Trophoblast cell (in vitro differentiated cells and primary cell): ENCODE measurements around the gene FAM131B.

Experiments
- DNase-seq, 2 donors: peaks; one replicate each; pipeline ENCODE4 v3.0.0-alpha.2; 2016
- H2AFZ ChIP-seq: 2 replicates; pipeline ENCODE4 v1.6.1; 2013; ENCODE audit warnings: low read length, moderate library complexity, mild to moderate bottlenecking; ENCODE audit not compliant: insufficient read depth, poor library complexity
- H2AK5ac ChIP-seq: 2 replicates; pipeline ENCODE4 v1.6.1; 2013; ENCODE audit warnings: mild to moderate bottlenecking, low read length
- H2BK120ac ChIP-seq: 2 replicates; pipeline ENCODE4 v1.6.1; 2013; ENCODE audit warnings: low read length, mild to moderate bottlenecking, moderate library complexity; ENCODE audit not compliant: insufficient read depth, poor library complexity
- H2BK12ac ChIP-seq: 2 replicates; pipeline ENCODE4 v1.6.1; 2013; ENCODE audit warnings: mild to moderate bottlenecking, low read length, moderate library complexity
- H2BK5ac ChIP-seq: 2 replicates; pipeline ENCODE4 v1.6.1; 2013; ENCODE audit warnings: low read length, low read depth, moderate library complexity, mild to moderate bottlenecking; ENCODE audit not compliant: poor library complexity
- H3K14ac ChIP-seq: 2 replicates; pipeline ENCODE4 v1.6.1; 2013; ENCODE audit warnings: mild to moderate bottlenecking, low read length
- H3K18ac ChIP-seq: 2 replicates; pipeline ENCODE4 v1.6.1; 2013; ENCODE audit warnings: mild to moderate bottlenecking, low read length
- H3K23ac ChIP-seq: 2 replicates; pipeline ENCODE4 v1.6.1; 2013; ENCODE audit warnings: low read length
- H3K27ac ChIP-seq: 2 replicates; pipeline ENCODE4 v1.5.1; 2013; ENCODE audit warnings: low read depth, mild to moderate bottlenecking, inconsistent platforms, low read length, moderate library complexity
- H3K27me3 ChIP-seq: 2 replicates; pipeline ENCODE4 v1.6.1; 2013; ENCODE audit warnings: inconsistent platforms, mild to moderate bottlenecking, low read length, moderate library complexity; ENCODE audit not compliant: insufficient read depth
- H3K36me3 ChIP-seq, 2 experiments: 1 replicate in 1 of 2; 2 replicates in 1 of 2; pipeline ENCODE4 v1.6.1; 2013; ENCODE audit warnings: low read length in 2 of 2, mild to moderate bottlenecking in 2 of 2, moderate library complexity in 1 of 2; ENCODE audit not compliant: insufficient read depth in 2 of 2, control insufficient read depth in 1 of 2
- H3K4ac ChIP-seq: 2 replicates; pipeline ENCODE4 v1.6.1; 2013; ENCODE audit warnings: low read depth, mild to moderate bottlenecking, low read length, moderate library complexity
- H3K4me1 ChIP-seq, 2 experiments: 1 replicate in 1 of 2; 2 replicates in 1 of 2; pipeline ENCODE4 v1.6.1; 2013; ENCODE audit warnings: low read length in 2 of 2, mild to moderate bottlenecking in 2 of 2, moderate library complexity in 1 of 2; ENCODE audit not compliant: insufficient read depth in 2 of 2, control insufficient read depth in 1 of 2
- H3K4me2 ChIP-seq: 2 replicates; pipeline ENCODE4 v1.6.1; 2013; ENCODE audit warnings: inconsistent platforms, mild to moderate bottlenecking, low read length, moderate library complexity
- H3K4me3 ChIP-seq: 2 replicates; pipeline ENCODE4 v1.5.1; 2013; ENCODE audit warnings: mild to moderate bottlenecking, low read depth, low read length, inconsistent platforms
- H3K79me1 ChIP-seq: one replicate; pipeline ENCODE4 v1.6.1; 2013; ENCODE audit warnings: low read length
- H3K79me2 ChIP-seq: 2 replicates; pipeline ENCODE4 v1.6.1; 2013; ENCODE audit warnings: low read length, mild to moderate bottlenecking; ENCODE audit not compliant: control insufficient read depth, insufficient read depth, poor library complexity
- H3K9ac ChIP-seq: 2 replicates; pipeline ENCODE4 v1.6.1; 2013; ENCODE audit warnings: mild to moderate bottlenecking, low read length
- H3K9me3 ChIP-seq: 2 replicates; pipeline ENCODE4 v1.6.1; 2013; ENCODE audit warnings: low read depth, mild to moderate bottlenecking, control low read depth, inconsistent platforms, low read length; ENCODE audit not compliant: insufficient read depth
- H4K12ac ChIP-seq: 2 replicates; pipeline ENCODE4 v1.6.1; 2013; ENCODE audit warnings: low read depth, mild to moderate bottlenecking, low read length, moderate library complexity
- H4K8ac ChIP-seq: 2 replicates; pipeline ENCODE4 v1.6.1; 2013; ENCODE audit warnings: low read depth, mild to moderate bottlenecking, low read length, moderate library complexity
- H4K91ac ChIP-seq: one replicate; pipeline ENCODE4 v1.6.1; 2013; ENCODE audit warnings: low read depth, mild to moderate bottlenecking, low read length, moderate library complexity
- WGBS: extraction: QIAGEN DNeasy Blood & Tissue Kit; methylation state at CpG from one replicate; pipeline ENCODE4 v1.1.7; 2013; ENCODE audit warnings: missing lambda C conversion rate; ENCODE audit not compliant: insufficient read length, insufficient coverage; ENCODE audit errors: extremely low coverage; 5-methylcytosine and 5-hydroxymethylcytosine counted together

Gene FAM131B

DNA sequence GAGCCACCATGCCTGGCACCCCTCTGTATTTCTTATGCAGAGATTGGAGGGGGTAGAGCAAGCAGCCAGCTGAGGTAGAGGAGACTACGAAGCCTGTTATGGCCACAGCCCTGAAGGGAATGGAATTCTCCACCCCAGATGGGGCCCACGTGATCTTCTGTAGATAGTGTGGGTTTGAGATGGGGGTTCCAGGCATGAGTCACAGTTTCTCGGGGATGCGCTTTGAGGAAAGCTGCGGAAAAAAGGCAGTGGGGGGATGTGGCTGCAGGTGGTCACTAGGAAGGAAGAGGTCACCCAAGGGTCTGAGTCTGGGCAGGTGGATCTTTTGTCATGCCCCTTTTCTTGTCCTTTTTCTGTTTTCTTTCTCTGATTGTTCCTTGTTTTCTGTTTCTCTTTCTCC, 11.5 kb downstream of the FAM131B start:
- no peak overlapping the region for H4K12ac ChIP-seq
- H2AFZ ChIP-seq = no peak overlapping the region
- H4K8ac ChIP-seq = no peak overlapping the region
- peaks cover 6 to 7% of the 10 kb centered on the region in 2 experiments for H3K4me1 ChIP-seq
- no peak overlapping the region for H3K4me2 ChIP-seq
- H4K91ac ChIP-seq = no peak overlapping the region
- H3K14ac ChIP-seq = no peak overlapping the region
- H2BK120ac ChIP-seq = no peak overlapping the region
- H3K36me3 ChIP-seq = no peaks in the 10 kb centered on the region
- no peak overlapping the region for H3K4ac ChIP-seq
- no CpG with 5 or more reads among the region's 5 CpGs for WGBS
- H3K79me2 ChIP-seq = no peaks in the 10 kb centered on the region
- no peak overlapping the region for H3K9ac ChIP-seq
- no peak overlapping the region for H2AK5ac ChIP-seq
- H3K79me1 ChIP-seq = no peaks in the 10 kb centered on the region
- H3K18ac ChIP-seq = no peak overlapping the region
- no peaks in the 10 kb centered on the region for H3K27me3 ChIP-seq
- no peak overlapping the region for H3K27ac ChIP-seq
- no peak overlapping the region for H3K4me3 ChIP-seq
- no peak overlapping the region for H2BK5ac ChIP-seq
- no peak for DNase-seq
- H2BK12ac ChIP-seq = no peak overlapping the region
- H3K9me3 ChIP-seq = no peaks in the 10 kb centered on the region
- no peak overlapping the region for H3K23ac ChIP-seq

DNA sequence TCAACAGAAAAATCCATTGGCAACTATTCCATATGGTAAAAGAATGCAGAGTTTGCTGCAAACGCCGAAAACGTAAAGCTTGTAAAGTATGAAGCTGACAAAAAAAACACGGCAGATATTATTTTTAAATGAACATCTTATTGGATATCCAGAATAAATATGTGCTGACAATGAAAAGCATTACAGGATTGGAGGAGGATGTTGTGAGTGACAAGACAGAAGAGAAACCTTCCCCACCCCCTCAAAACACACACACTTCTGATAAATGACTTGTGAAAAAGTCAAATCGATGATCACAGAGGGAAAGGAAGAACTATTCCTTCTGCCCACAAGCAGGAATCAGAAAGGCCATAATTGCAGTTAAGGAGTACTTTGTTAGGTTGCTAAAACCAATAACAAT, 14.6 kb downstream of the FAM131B start:
- Histone ChIP-seq H3K4me2 (no peak overlapping the region), H3K23ac (no peak overlapping the region), H3K9ac (no peak overlapping the region), H2AK5ac (no peak overlapping the region), H3K27me3 (no peaks in the 10 kb centered on the region), H4K91ac (no peak overlapping the region), H2BK5ac (no peak overlapping the region), H4K8ac (no peak overlapping the region), H3K4ac (no peak overlapping the region), H2AFZ (no peak overlapping the region), H4K12ac (no peak overlapping the region), H3K4me1 (peaks cover 6 to 7% of the 10 kb centered on the region in 2 experiments), H2BK120ac (no peak overlapping the region), H2BK12ac (no peak overlapping the region), H3K36me3 (no peaks in the 10 kb centered on the region), H3K9me3 (no peaks in the 10 kb centered on the region), H3K14ac (no peak overlapping the region), H3K27ac (no peak overlapping the region), H3K79me2 (no peaks in the 10 kb centered on the region), H3K18ac (no peak overlapping the region), H3K79me1 (peaks cover 2% of the 10 kb centered on the region), H3K4me3 (no peak overlapping the region)
- DNase-seq = no peak
- no CpG with 5 or more reads among the region's 5 CpGs for WGBS

DNA sequence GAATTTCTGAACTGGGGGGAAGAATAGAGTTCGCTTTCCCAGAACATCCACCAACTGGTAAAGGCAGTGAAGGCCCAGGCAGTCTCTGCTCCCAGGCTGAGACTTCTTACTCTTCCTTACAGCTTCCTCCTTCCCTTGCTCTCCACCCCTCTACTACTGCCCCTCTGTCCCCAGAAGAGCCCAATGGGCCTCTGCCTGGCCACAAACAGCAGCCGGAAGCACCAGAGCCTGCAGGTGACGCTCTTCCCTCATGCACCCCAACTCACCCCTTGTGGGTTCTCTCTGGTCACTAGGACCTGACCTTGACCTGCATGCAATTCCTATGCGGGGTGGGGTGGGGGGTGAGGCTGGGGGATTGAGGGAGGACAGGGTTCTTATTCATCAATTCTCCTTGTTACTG, 16.5 kb downstream of the FAM131B start:
- no peaks in the 10 kb centered on the region for H3K36me3 ChIP-seq
- WGBS = no CpG with 5 or more reads among the region's 4 CpGs
- no peak for DNase-seq
- H3K79me2 ChIP-seq = no peaks in the 10 kb centered on the region
- H4K12ac ChIP-seq = no peak overlapping the region
- no peaks in the 10 kb centered on the region for H3K9me3 ChIP-seq
- no peak overlapping the region for H3K9ac ChIP-seq
- H4K91ac ChIP-seq = no peak overlapping the region
- no peak overlapping the region for H3K18ac ChIP-seq
- no peak overlapping the region for H3K4ac ChIP-seq
- no peak overlapping the region for H3K27ac ChIP-seq
- peaks cover 2% of the 10 kb centered on the region for H3K79me1 ChIP-seq
- no peak overlapping the region for H3K14ac ChIP-seq
- no peak overlapping the region for H2AK5ac ChIP-seq
- no peak overlapping the region for H2AFZ ChIP-seq
- H4K8ac ChIP-seq = no peak overlapping the region
- H2BK12ac ChIP-seq = no peak overlapping the region
- no peak overlapping the region for H2BK5ac ChIP-seq
- H3K4me3 ChIP-seq = no peak overlapping the region
- no peak overlapping the region for H2BK120ac ChIP-seq
- H3K4me1 ChIP-seq = no peaks in the 10 kb centered on the region
- H3K27me3 ChIP-seq = no peaks in the 10 kb centered on the region
- no peak overlapping the region for H3K4me2 ChIP-seq
- H3K23ac ChIP-seq = no peak overlapping the region

DNA sequence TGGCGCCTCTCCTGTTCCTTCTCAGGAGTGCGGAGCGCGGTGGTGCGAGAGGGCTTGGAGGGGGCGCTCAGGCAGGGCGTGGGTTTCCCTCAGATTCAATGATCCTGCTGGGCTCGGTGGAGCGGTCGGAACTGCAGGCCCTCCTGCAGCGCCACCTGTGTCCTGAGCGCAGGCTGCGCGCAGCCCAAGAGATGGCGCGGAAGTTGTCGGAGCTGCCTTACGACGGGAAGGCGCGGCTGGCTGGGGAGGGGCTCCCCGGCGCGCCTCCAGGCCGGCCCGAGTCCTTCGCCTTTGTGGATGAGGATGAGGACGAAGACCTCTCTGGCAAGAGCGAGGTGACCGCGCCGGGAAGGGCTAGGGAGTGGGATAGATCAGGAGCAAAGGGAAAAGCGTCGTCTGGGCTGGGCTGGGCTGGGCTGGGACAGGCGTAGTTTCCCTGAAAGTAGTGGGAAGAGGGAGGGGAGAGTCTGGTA, 17.0 kb downstream of the FAM131B start:
- H3K4ac ChIP-seq = no peak overlapping the region
- no peak overlapping the region for H2AK5ac ChIP-seq
- no peak overlapping the region for H3K9ac ChIP-seq
- no peaks in the 10 kb centered on the region for H3K9me3 ChIP-seq
- peak overlapping the region; percentile 44 for H2BK12ac ChIP-seq
- DNase-seq = peak; percentile 18 to 49
- no peaks in the 10 kb centered on the region for H3K27me3 ChIP-seq
- H3K36me3 ChIP-seq = no peaks in the 10 kb centered on the region
- no peak overlapping the region for H3K23ac ChIP-seq
- peak overlapping the region; percentile 68 for H4K12ac ChIP-seq
- no peak overlapping the region for H3K27ac ChIP-seq
- peaks cover 2% of the 10 kb centered on the region for H3K79me1 ChIP-seq
- peak overlapping the region; percentile 18 for H2BK120ac ChIP-seq
- H3K14ac ChIP-seq = no peak overlapping the region
- H3K4me2 ChIP-seq = peak overlapping the region; percentile 66
- H3K18ac ChIP-seq = no peak overlapping the region
- no CpG with 5 or more reads among the region's 35 CpGs for WGBS
- H2BK5ac ChIP-seq = no peak overlapping the region
- peak overlapping the region; percentile 84 for H4K8ac ChIP-seq
- H4K91ac ChIP-seq = no peak overlapping the region
- H3K4me3 ChIP-seq = no peak overlapping the region
- peak overlapping the region; percentile 65 for H2AFZ ChIP-seq
- H3K4me1 ChIP-seq = no peaks in the 10 kb centered on the region
- no peaks in the 10 kb centered on the region for H3K79me2 ChIP-seq
